GM21576 (cell line): ENCODE measurements around the gene DAZ4.
"Not testable (repeated sequence)": the region's sequence is repeated elsewhere in the genome, so short reads cannot be mapped to it uniquely, and the experiment has no call there.

Experiments
- ATAC-seq: cut with Tn5 transposase; IDR thresholded peaks from one replicate; pipeline ENCODE4 v1.9.1; 2021; ENCODE audit warnings: mild to moderate bottlenecking, moderate library complexity; ENCODE audit not compliant: unreplicated experiment

Gene DAZ4

GRCh38 chrY:24833619-24834018 is at the start of gene DAZ4:
Gene DAZ4 (plus strand): TSS chrY:24833919. CDS start chrY:24834127, 208 bp downstream.
- ATAC-seq, result not testable (repeated sequence)

- ATAC-seq, result not testable (repeated sequence)
These were observed 20.4 kb upstream of the DAZ4 start, which contains the start of gene DAZ3 for GRCh38 chrY:24813293-24813692. Gene DAZ3 (minus strand): TSS chrY:24813393. CDS start chrY:24813185, 208 bp downstream.

- not testable (repeated sequence) for ATAC-seq
These were observed 11.9 kb upstream of the DAZ4 start for GRCh38 chrY:24821836-24822235.

GRCh38 chrY:24824184-24824879 is 9.4 kb upstream of the DAZ4 start:
- ATAC-seq, result not testable (repeated sequence)

GRCh38 chrY:24825069-24825468 is 8.7 kb upstream of the DAZ4 start:
- ATAC-seq, result not testable (repeated sequence)
